Memory B cell (primary cell): Measurements from ENCODE around the gene CDH4.

Experiments
- ATAC-seq: fragments of 150-1000 bp; cut with Tn5 transposase; 2 replicates; pipeline ENCODE4 v1.10.0; 2021; ENCODE audit warnings: low read depth, mild to moderate bottlenecking, moderate library complexity
- DNase-seq, 2 donors: peaks; one replicate each; pipeline ENCODE4 v3.0.0; 2022; ENCODE audit warnings: low spot score in 2 of 2
- H3K27ac Mint-ChIP-seq: one replicate; pipeline ENCODE4 v1.8.0; 2022; ENCODE audit warnings: mild to moderate bottlenecking, moderate library complexity, mixed read lengths
- H3K27me3 Mint-ChIP-seq: one replicate; pipeline ENCODE4 v1.8.0; 2022; ENCODE audit warnings: mixed read lengths
- H3K36me3 Mint-ChIP-seq: one replicate; pipeline ENCODE4 v1.8.0; 2022; ENCODE audit warnings: mild to moderate bottlenecking, mixed read lengths
- H3K4me1 Mint-ChIP-seq: one replicate; pipeline ENCODE4 v1.8.0; 2022; ENCODE audit warnings: mixed read lengths
- H3K4me3 Mint-ChIP-seq: one replicate; pipeline ENCODE4 v1.8.0; 2022; ENCODE audit warnings: mild to moderate bottlenecking, moderate library complexity, mixed read lengths
- H3K9me3 Mint-ChIP-seq: one replicate; pipeline ENCODE4 v1.8.0; 2022; ENCODE audit warnings: mixed read lengths

CDH4 gene

DNA sequence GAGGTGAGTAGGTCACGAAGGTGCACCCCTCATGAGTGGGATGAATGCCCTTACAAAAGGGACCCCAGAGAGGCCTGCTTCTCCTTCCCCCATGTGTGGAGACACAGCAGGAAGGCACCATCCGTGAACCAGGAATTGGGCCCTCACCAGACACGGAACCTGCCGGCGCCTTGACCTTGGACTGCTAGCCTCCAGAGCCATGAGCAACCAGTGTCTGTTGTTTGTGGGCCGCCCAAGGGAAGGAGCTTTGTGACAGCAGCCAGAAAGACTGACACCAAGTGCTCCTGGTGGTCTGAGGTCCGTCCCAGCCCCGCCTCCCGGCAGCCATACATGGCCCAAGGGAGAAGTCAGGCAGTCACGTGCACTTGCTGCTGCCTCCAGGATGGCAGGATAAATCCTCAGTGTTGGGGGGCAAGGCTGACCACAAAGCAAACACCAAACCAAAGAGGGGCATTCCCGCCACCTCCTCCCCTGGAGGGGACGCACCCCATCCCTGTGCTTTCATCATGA is 29.3 kb downstream of the CDH4 start:
- no peak overlapping the region for H3K27ac Mint-ChIP-seq
- no peaks in the 10 kb centered on the region for H3K36me3 Mint-ChIP-seq
- no peaks in the 10 kb centered on the region for H3K27me3 Mint-ChIP-seq
- DNase-seq: no peak
- H3K4me1 Mint-ChIP-seq: peaks cover 5% of the 10 kb centered on the region
- peaks cover 5% of the 10 kb centered on the region for H3K9me3 Mint-ChIP-seq
- H3K4me3 Mint-ChIP-seq: no peak overlapping the region
- ATAC-seq: no peak

DNA sequence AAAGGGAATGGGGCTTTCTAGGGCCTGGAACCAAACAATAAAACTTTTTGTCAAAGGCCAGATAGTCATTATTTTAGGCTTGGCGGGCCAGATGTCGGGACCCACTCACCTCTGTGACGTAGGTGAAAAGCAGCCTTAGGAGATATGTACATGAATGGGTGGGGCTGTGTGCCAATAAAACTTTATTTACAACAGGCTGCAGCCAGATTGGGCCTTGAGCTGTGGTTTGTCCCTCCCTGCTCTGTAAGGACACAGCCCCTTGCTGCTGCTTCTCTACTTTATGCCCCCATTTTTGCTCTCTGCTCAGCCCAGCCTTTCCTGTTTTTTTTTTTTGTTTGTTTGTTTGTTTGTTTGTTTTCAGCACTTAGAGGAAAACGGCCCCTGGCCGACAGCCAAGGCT is 32.7 kb downstream of the CDH4 start:
- H3K36me3 Mint-ChIP-seq: no peaks in the 10 kb centered on the region
- H3K27me3 Mint-ChIP-seq: no peaks in the 10 kb centered on the region
- no peak overlapping the region for H3K4me3 Mint-ChIP-seq
- peaks cover 5% of the 10 kb centered on the region for H3K9me3 Mint-ChIP-seq
- ATAC-seq (no peak), DNase-seq (no peak)
- peaks cover 5% of the 10 kb centered on the region for H3K4me1 Mint-ChIP-seq
- H3K27ac Mint-ChIP-seq: no peak overlapping the region

DNA sequence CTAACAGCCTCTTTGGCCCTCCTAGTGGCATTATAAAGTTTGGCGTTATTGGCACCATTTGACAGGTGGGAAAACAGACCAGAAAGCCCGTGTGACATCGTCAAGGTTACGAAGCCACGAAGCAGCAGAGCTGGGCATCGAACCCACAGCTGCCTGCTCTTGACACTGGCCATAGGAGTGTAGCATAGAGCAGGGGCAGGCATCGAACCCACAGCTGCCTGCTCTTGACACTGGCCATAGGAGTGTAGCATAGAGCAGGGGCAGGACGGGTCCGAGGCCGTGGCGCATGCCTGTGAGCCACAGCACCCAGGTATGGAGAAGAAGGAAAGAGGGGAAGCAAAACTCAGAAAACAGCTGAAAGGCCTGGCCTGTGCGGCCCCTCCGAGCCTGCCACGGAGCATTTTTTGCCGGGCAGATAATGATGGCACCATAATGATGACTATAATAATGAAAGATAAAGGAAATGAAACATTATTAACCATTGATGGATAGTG is 33.1 kb downstream of the CDH4 start:
- Mint-ChIP-seq H3K36me3 (no peaks in the 10 kb centered on the region), H3K4me3 (no peak overlapping the region), H3K27ac (no peak overlapping the region), H3K4me1 (peaks cover 5% of the 10 kb centered on the region), H3K9me3 (peaks cover 5% of the 10 kb centered on the region), H3K27me3 (no peaks in the 10 kb centered on the region)
- DNase-seq (no peak), ATAC-seq (no peak)

DNA sequence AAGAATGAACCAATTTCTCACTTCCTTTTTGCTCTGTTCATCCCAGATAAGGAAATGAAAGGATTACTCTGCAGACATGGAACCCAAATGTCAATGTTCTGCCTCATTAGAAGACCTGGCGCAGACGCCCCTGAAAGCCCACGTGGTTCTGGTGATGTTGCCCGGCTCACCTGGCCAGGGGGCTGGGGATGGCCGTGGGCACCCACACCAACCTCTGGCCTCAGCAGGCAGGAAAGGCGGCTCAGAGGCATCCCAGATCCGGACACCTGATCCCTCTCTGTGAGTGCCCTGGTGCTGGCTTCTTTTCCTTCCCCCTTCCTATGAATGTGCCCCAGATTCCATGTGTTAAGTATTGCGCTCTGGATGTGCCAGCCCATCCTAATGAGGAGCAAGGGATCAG is 33.6 kb downstream of the CDH4 start:
- no peak for ATAC-seq
- Mint-ChIP-seq H3K9me3 (peaks cover 5% of the 10 kb centered on the region), H3K4me1 (peaks cover 5% of the 10 kb centered on the region), H3K27me3 (no peaks in the 10 kb centered on the region), H3K4me3 (no peak overlapping the region), H3K36me3 (no peaks in the 10 kb centered on the region), H3K27ac (no peak overlapping the region)
- DNase-seq: no peak

DNA sequence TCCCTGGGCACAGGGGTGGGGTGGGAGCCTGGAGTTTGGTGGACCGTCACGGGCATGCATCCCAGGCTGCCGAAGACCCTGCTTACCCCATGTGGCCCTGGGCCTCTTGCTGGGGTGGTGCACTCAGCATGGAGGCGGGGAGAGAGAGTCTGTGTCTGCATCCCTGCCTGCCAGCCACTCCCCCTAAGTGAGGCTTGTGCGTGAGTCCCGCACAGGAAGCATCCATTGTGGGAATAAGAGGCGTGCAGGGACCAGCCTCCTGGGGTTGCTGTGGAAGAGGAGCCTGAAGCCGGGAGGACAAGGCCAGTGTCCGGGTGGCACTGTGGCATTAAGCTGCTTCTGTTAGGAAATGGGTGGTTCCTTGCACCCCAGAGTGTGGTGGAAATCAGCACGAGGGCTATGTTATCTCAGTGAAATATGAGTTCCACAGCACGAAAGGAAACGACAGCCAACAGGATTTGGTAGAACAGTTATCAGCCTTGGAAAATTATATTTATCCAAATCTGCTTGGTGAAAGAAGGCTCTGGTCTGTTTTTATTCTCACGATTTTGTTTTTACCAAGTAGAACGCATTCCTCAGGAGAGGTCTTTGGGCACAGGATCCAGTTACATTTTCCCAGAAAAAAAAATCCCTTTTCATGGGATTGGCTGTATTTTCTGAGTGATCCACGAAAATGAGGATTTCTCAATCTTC is 35.7 kb downstream of the CDH4 start:
- DNase-seq (no peak), ATAC-seq (no peak)
- no peak overlapping the region for H3K27ac Mint-ChIP-seq
- no peaks in the 10 kb centered on the region for H3K36me3 Mint-ChIP-seq
- no peaks in the 10 kb centered on the region for H3K27me3 Mint-ChIP-seq
- H3K4me3 Mint-ChIP-seq: no peak overlapping the region
- H3K9me3 Mint-ChIP-seq: peaks cover 5% of the 10 kb centered on the region
- peaks cover 2% of the 10 kb centered on the region for H3K4me1 Mint-ChIP-seq

DNA sequence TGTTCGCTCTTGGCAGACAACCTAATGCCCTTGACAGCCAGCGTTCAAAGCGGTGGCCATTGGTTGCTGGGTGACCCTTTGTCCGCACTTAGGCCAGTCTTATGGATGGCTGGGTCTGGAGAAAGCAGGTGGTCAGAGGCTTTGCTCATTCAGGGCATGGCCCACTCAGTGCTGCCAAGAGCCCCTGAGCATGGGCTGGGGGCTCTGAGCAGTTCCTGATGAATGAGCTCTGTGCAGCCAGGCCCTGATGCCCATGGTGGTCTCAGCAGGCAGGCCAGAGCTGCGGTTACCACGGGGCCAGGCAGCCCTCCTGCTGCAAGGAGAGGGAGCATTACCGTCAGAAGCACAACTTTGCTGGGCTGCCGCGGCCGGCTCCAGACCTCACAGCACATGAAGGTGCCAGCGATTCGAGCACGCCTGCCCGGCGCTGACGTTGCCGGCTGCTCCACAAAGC is 36.3 kb downstream of the CDH4 start:
- Mint-ChIP-seq H3K36me3 (no peaks in the 10 kb centered on the region), H3K9me3 (peaks cover 5% of the 10 kb centered on the region), H3K27ac (no peak overlapping the region), H3K4me1 (peaks cover 2% of the 10 kb centered on the region), H3K4me3 (no peak overlapping the region), H3K27me3 (peaks cover 1% of the 10 kb centered on the region)
- DNase-seq: no peak
- no peak for ATAC-seq

DNA sequence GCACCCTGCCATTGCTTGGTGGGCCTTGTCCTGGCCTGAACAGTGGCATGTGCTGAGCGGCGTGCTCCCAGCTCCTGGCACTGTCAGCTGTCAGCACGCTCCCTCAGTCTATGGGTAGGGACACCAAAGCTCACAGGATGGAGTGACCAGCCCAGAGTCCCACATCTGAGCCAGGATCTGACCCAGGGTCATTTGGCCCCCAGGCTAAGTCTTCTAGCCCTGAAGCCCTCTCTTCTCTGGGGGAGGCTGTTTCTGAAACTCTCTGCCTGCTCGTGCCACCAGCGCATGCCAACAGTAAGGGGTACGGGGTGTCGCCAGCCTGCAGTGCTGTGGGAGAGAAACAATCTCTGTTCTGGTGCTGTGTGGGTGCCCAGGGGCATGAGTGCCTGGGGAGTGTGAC is 37.1 kb downstream of the CDH4 start:
- no peak overlapping the region for H3K27ac Mint-ChIP-seq
- no peak overlapping the region for H3K4me3 Mint-ChIP-seq
- DNase-seq: no peak
- no peak for ATAC-seq
- H3K9me3 Mint-ChIP-seq: peaks cover 5% of the 10 kb centered on the region
- H3K36me3 Mint-ChIP-seq: no peaks in the 10 kb centered on the region
- H3K4me1 Mint-ChIP-seq: peaks cover 2% of the 10 kb centered on the region
- peaks cover 1% of the 10 kb centered on the region for H3K27me3 Mint-ChIP-seq

DNA sequence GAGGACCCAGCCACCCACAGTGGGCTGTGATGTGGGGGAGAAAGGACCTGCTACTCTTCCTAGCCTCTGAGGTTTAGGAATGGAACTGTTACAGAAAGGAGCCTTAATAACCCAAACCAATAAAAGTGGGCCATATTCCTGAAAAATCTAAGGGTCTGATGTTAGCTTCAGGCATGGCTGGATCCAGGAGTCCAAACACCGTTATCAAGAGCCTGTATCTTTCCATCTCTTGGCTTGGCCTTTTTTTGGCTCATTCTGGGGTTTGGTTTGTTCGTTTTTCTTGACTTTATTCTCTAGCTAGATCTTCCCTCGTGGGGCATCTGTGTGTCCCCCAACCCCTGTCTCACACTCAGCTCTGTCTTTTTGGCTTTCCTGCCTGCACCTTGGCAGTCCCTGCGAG is 38.7 kb downstream of the CDH4 start:
- H3K4me3 Mint-ChIP-seq: no peak overlapping the region
- H3K27me3 Mint-ChIP-seq: peaks cover 1% of the 10 kb centered on the region
- H3K27ac Mint-ChIP-seq: no peak overlapping the region
- DNase-seq (no peak), ATAC-seq (no peak)
- no peaks in the 10 kb centered on the region for H3K4me1 Mint-ChIP-seq
- no peaks in the 10 kb centered on the region for H3K36me3 Mint-ChIP-seq
- H3K9me3 Mint-ChIP-seq: peaks cover 3% of the 10 kb centered on the region

DNA sequence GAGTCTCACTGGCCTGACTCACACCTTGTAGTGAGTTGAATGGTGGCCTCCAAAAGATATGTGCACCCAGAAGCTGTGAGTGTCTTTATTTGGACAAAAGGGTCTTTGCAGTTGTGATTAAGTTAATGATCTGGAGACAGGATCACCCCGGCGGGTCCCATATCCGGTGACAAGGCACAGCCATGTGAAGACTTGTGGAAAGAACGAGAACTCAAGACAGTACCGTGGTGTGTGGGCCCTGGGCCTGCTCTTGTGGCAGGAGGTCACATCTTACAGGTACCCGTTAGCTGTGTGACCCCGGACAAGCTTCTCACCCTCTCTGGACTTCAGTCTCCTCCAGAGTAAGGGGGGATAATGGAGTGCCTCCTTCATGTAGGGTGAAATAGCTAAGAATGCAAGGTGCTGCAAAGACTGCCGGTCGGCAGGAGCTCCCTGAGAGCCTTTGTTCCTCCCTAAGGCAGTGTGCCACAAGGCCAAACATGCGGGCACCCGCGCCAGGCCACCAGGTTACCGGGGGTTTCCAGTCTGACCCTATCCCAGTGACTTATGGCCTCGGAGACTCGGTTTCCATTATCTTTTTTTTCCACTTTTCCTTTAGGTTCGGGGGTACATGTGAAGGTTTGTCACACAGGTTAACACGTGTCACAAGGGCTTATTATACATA is 39.2 kb downstream of the CDH4 start:
- no peak overlapping the region for H3K27ac Mint-ChIP-seq
- H3K4me3 Mint-ChIP-seq: no peak overlapping the region
- no peaks in the 10 kb centered on the region for H3K36me3 Mint-ChIP-seq
- peaks cover 7% of the 10 kb centered on the region for H3K9me3 Mint-ChIP-seq
- no peak for ATAC-seq
- peaks cover 1% of the 10 kb centered on the region for H3K27me3 Mint-ChIP-seq
- no peak for DNase-seq
- H3K4me1 Mint-ChIP-seq: no peaks in the 10 kb centered on the region

DNA sequence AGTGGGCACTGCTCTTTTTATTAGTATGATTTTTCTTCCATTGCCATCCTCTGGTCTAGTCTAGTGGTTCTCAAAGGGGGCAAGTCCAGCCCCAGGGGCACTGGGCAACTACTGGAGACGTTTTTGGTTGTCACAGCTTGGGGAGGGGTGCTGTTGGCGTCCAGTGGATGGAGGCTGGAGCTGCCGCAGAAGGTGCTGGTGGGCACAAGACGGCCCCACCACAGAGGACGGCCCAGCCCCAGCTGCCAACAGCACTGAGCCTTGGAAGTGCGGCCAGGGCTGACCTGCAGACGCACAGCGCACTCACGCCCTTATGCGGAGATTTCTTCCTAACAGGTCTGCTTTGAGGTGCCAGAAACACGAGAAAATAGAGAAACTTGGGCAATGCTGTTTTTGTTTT is 40.3 kb downstream of the CDH4 start:
- ATAC-seq: no peak
- DNase-seq: no peak
- Mint-ChIP-seq H3K27me3 (peaks cover 1% of the 10 kb centered on the region), H3K36me3 (no peaks in the 10 kb centered on the region), H3K27ac (no peak overlapping the region), H3K4me1 (no peaks in the 10 kb centered on the region), H3K4me3 (no peak overlapping the region), H3K9me3 (peaks cover 7% of the 10 kb centered on the region)

DNA sequence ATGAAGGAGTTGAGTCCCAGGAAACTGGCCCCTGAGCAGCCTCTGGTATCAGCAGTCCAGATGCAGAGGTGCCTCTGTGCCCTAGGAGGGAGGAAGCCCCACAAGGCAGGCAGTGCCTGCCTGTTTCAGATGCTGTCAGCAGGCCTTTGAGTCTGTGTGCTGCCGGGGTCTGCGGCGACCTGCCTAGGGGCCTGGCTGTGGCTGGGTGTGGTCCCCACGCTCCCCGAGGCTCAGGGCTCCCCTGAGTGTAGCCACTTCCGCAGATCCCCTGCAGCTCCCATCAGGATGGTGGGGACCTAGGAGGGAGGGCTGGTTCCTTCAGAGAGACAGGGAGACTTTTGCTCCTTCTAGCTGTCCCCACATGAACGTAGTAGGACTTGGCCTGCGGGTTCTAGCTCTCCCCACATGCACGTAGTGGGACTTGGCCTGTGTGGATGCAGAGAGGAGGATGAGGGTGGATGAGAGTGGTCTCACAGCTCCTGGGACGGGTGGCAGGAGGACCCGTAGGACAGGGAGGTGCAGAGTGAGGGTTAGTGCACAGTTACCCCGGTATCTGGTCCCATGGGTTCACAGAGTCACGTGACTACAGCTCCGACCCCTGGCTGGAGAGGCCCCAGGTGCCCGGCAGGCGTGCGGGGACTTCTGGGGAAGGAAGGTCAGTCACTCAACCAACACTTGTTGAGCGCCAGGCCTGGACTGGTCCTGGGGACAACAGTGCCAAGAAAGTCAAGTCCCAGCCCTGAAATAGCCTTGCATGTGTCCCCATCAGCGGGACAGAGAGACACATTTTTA is 41.0 kb downstream of the CDH4 start:
- Mint-ChIP-seq H3K27me3 (peaks cover 1% of the 10 kb centered on the region), H3K4me3 (no peak overlapping the region), H3K9me3 (peaks cover 7% of the 10 kb centered on the region), H3K36me3 (no peaks in the 10 kb centered on the region), H3K4me1 (no peaks in the 10 kb centered on the region), H3K27ac (no peak overlapping the region)
- DNase-seq (no peak), ATAC-seq (no peak)

DNA sequence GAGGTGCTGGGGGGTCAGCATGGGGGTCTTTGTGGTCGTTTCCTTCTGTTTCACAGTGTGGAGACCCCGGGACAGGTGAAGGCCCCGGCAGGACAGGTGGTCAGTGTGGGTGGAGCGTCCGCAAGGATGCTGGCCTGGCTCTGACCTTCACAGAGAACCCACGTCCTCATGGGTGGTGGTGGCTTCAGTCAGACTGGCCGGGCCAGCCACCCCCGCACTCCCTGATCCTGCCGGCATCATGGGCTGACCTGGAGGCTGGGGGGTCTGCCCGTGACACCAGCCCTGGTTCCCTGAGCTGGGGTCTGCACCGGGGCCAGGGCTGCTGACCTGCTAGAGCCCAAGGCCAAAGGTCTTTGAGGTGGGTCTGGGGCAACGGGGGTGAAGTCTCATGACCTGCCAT is 41.9 kb downstream of the CDH4 start:
- H3K36me3 Mint-ChIP-seq: no peaks in the 10 kb centered on the region
- ATAC-seq: no peak
- no peak overlapping the region for H3K4me3 Mint-ChIP-seq
- H3K27me3 Mint-ChIP-seq: peaks cover 1% of the 10 kb centered on the region
- H3K27ac Mint-ChIP-seq: no peak overlapping the region
- no peak for DNase-seq
- H3K9me3 Mint-ChIP-seq: peaks cover 7% of the 10 kb centered on the region
- no peaks in the 10 kb centered on the region for H3K4me1 Mint-ChIP-seq

DNA sequence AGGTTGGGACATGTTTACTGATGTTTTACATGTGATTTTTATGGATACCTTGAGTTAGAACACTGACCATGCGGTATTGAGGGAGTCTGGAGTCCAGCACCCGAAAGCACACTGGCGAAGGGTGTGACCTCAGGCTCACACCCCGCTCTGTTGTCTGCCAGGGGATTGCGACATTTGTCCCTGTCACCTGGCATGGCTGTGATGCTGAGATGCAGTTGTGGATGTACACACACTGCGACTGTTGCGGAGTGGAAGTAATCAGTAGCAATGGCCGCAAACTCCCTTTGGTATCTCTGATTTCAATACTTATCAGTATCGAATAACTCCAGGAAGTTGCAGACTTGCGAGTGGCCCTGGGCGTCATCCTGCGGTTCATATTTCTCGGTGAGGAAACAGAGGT is 43.2 kb downstream of the CDH4 start:
- Mint-ChIP-seq H3K27ac (no peak overlapping the region), H3K4me3 (no peak overlapping the region), H3K4me1 (no peaks in the 10 kb centered on the region), H3K36me3 (no peaks in the 10 kb centered on the region), H3K27me3 (peaks cover 1% of the 10 kb centered on the region), H3K9me3 (peaks cover 7% of the 10 kb centered on the region)
- DNase-seq (no peak), ATAC-seq (no peak)
